H1 (cell line): Measurements from ENCODE around the gene PRKG2. TPM values are rescaled to one million over a fixed set of nuclear protein-coding genes. Genes with fewer than 3 reads are reported as not detected.

Experiments
- CTCF ChIA-PET: fragments of 300-600 bp; sonication (Branson Sonifier 250); formaldehyde crosslinking; loops from one replicate; lab custom pipeline; 2021; ENCODE audit not compliant: partially characterized antibody; lab: Charles Lee
- POLR2A ChIA-PET: fragments of 300-600 bp; sonication (Branson Sonifier 250); formaldehyde crosslinking; loops from one replicate; lab custom pipeline; 2021; ENCODE audit warnings: inconsistent platforms; ENCODE audit not compliant: partially characterized antibody; lab: Charles Lee
- DNase-seq, 2 experiments: peaks; one replicate each; pipeline versions ENCODE4 v3.0.0 to v3.0.0-alpha.2; 2010 to 2022; ENCODE audit warnings: low spot score in 2 of 2, low read depth in 1 of 2, mixed read lengths in 1 of 2
- FAIRE-seq: peaks from 2 replicates; lab custom pipeline; 2011; peaks lifted over from hg19 to GRCh38; lab: Jason Lieb, UNC
- H2AFZ ChIP-seq: 2 replicates; pipeline ENCODE4 v1.8.1; 2012; ENCODE audit warnings: low read length, inconsistent platforms
- H2AK5ac ChIP-seq: 2 replicates; pipeline ENCODE4 v1.6.1; 2013; ENCODE audit warnings: low read depth, low read length
- H2BK120ac ChIP-seq: replicated peaks from 2 replicates; pipeline ENCODE3; 2013; ENCODE audit warnings: low read depth, low read length, inconsistent platforms
- H2BK12ac ChIP-seq: 2 replicates; pipeline ENCODE4 v1.6.1; 2013; ENCODE audit warnings: low read depth, low read length
- H2BK15ac ChIP-seq: 2 replicates; pipeline ENCODE4 v1.6.1; 2013; ENCODE audit warnings: low read length
- H2BK20ac ChIP-seq: 2 replicates; pipeline ENCODE4 v1.6.1; 2013; ENCODE audit warnings: low read length
- H2BK5ac ChIP-seq: 2 replicates; pipeline ENCODE4 v1.6.1; 2013; ENCODE audit warnings: low read depth, low read length
- H3K14ac ChIP-seq: 2 replicates; pipeline ENCODE4 v1.6.1; 2013; ENCODE audit warnings: inconsistent platforms; ENCODE audit not compliant: insufficient read length
- H3K18ac ChIP-seq: 2 replicates; pipeline ENCODE4 v1.6.1; 2013; ENCODE audit warnings: low read length; ENCODE audit errors: extremely low read depth
- H3K23ac ChIP-seq: 2 replicates; pipeline ENCODE4 v1.6.1; 2013; ENCODE audit warnings: inconsistent platforms; ENCODE audit not compliant: insufficient read length
- H3K23me2 ChIP-seq: 2 replicates; pipeline ENCODE4 v1.6.1; 2013; ENCODE audit warnings: low read depth, low read length
- H3K27ac ChIP-seq: 2 replicates; pipeline ENCODE4 v1.6.1; 2011; ENCODE audit warnings: low read depth, low read length, inconsistent platforms
- H3K27me3 ChIP-seq, 4 experiments: replicated peaks in 1 of 4; 1 replicate in 1 of 4; 2 replicates in 3 of 4; pipeline versions ENCODE4 v1.6.1 to v1.8.1; 2011 to 2013; ENCODE audit warnings: low read length in 3 of 4, mild to moderate bottlenecking in 3 of 4, inconsistent platforms in 2 of 4, mixed read lengths in 2 of 4, moderate library complexity in 1 of 4; ENCODE audit not compliant: control insufficient read depth in 3 of 4, insufficient read depth in 3 of 4; ENCODE audit errors: extremely low read depth in 1 of 4
- H3K36me3 ChIP-seq, 4 experiments: 2 replicates each; pipeline versions ENCODE4 v1.6.1 to v1.8.1; 2011 to 2013; ENCODE audit warnings: mild to moderate bottlenecking in 4 of 4, low read length in 3 of 4, moderate library complexity in 2 of 4, control low read depth in 1 of 4, inconsistent platforms in 1 of 4; ENCODE audit not compliant: insufficient read depth in 4 of 4, control insufficient read depth in 2 of 4
- H3K4ac ChIP-seq: replicated peaks from 2 replicates; pipeline ENCODE3; 2013; ENCODE audit warnings: low read length, low read depth, mixed read lengths, inconsistent platforms; ENCODE audit not compliant: insufficient read length
- H3K4me1 ChIP-seq, 4 experiments: replicated peaks in 1 of 4; 1 replicate in 1 of 4; 2 replicates in 3 of 4; pipeline versions ENCODE4 v1.6.1 to v1.8.1; 2011 to 2013; ENCODE audit warnings: low read length in 3 of 4, inconsistent platforms in 2 of 4, mixed read lengths in 1 of 4; ENCODE audit not compliant: insufficient read depth in 4 of 4, control insufficient read depth in 3 of 4
- H3K4me2 ChIP-seq, 2 experiments: 2 replicates each; pipeline versions ENCODE4 v1.6.1 to v1.8.1; 2011 to 2013; ENCODE audit warnings: low read depth in 2 of 2, low read length in 2 of 2, control low read depth in 1 of 2, inconsistent platforms in 1 of 2, mild to moderate bottlenecking in 1 of 2; ENCODE audit not compliant: insufficient read depth in 1 of 2
- H3K4me3 ChIP-seq, 4 experiments: fragments of 200-600, 300-600 bp in 1 of 4; sonication (generic), shearing (Covaris generic), sonication (Bioruptor Twin) in 1 of 4; 2 replicates each; pipeline versions ENCODE4 v1.5.1 to v1.8.1; 2011 to 2016; ENCODE audit warnings: low read length in 4 of 4, low read depth in 3 of 4, control low read depth in 2 of 4, inconsistent platforms in 2 of 4, mild to moderate bottlenecking in 2 of 4, mixed read lengths in 1 of 4, moderate library complexity in 1 of 4; ENCODE audit not compliant: insufficient read depth in 2 of 4; ENCODE audit errors: extremely low read depth in 1 of 4
- H3K56ac ChIP-seq: replicated peaks from 2 replicates; pipeline ENCODE3; 2013; ENCODE audit warnings: low read depth, mild to moderate bottlenecking, mixed read lengths, low read length, inconsistent platforms; ENCODE audit not compliant: insufficient read length
- H3K79me1 ChIP-seq: 2 replicates; pipeline ENCODE4 v1.6.1; 2013; ENCODE audit warnings: low read depth, low read length, control low read depth
- H3K79me2 ChIP-seq, 2 experiments: 2 replicates each; pipeline versions ENCODE4 v1.6.1 to v1.8.1; 2012 to 2013; ENCODE audit warnings: low read length in 2 of 2, mild to moderate bottlenecking in 2 of 2, inconsistent platforms in 1 of 2; ENCODE audit not compliant: insufficient read depth in 2 of 2, control insufficient read depth in 1 of 2
- H3K9ac ChIP-seq, 4 experiments: replicated peaks in 1 of 4; 1 replicate in 1 of 4; 2 replicates in 3 of 4; pipeline versions ENCODE4 v1.6.1 to v1.8.1; 2011 to 2013; ENCODE audit warnings: low read depth in 3 of 4, low read length in 3 of 4, control low read depth in 2 of 4, mild to moderate bottlenecking in 2 of 4, moderate library complexity in 2 of 4, inconsistent platforms in 1 of 4; ENCODE audit errors: extremely low read depth in 1 of 4
- H3K9me3 ChIP-seq, 2 experiments: 2 replicates each; pipeline versions ENCODE4 v1.6.1 to v1.8.1; 2012 to 2013; ENCODE audit warnings: mild to moderate bottlenecking in 2 of 2, moderate library complexity in 2 of 2, control low read depth in 1 of 2, inconsistent platforms in 1 of 2, low read depth in 1 of 2, low read length in 1 of 2, mixed read lengths in 1 of 2; ENCODE audit not compliant: insufficient read depth in 2 of 2
- H4K20me1 ChIP-seq, 2 experiments: replicated peaks in 1 of 2; 2 replicates each; pipeline versions ENCODE3 to v1.8.1; 2011 to 2013; ENCODE audit warnings: inconsistent platforms in 2 of 2, low read length in 2 of 2, mild to moderate bottlenecking in 1 of 2; ENCODE audit not compliant: insufficient read depth in 2 of 2, control insufficient read depth in 1 of 2
- H4K5ac ChIP-seq: 2 replicates; pipeline ENCODE4 v1.6.1; 2013; ENCODE audit warnings: low read length, low read depth, mixed read lengths, inconsistent platforms; ENCODE audit not compliant: insufficient read length
- H4K8ac ChIP-seq: 2 replicates; pipeline ENCODE4 v1.8.0; 2013; ENCODE audit warnings: mild to moderate bottlenecking, moderate library complexity, low read length, inconsistent platforms; ENCODE audit not compliant: insufficient read depth; ENCODE audit errors: extremely low read depth
- H4K91ac ChIP-seq: replicated peaks from 2 replicates; pipeline ENCODE3; 2013; ENCODE audit warnings: low read length, mixed read lengths, inconsistent platforms; ENCODE audit not compliant: insufficient read length
- FOSL1 ChIP-seq: IDR thresholded peaks from 2 replicates; pipeline ENCODE4 v1.6.1; 2011; ENCODE audit warnings: mild to moderate bottlenecking, low read depth, low read length, moderate library complexity; ENCODE audit not compliant: insufficient read depth
- GABPA ChIP-seq: IDR thresholded peaks from 2 replicates; pipeline ENCODE4 v1.6.1; 2011; ENCODE audit warnings: mild to moderate bottlenecking, low read length, moderate library complexity, borderline replicate concordance; ENCODE audit not compliant: insufficient read depth
- GTF2F1 ChIP-seq: IDR thresholded peaks from 2 replicates; pipeline ENCODE4 v1.6.1; 2012; ENCODE audit warnings: low read depth, low read length, improper control_type of control experiment, borderline replicate concordance
- HDAC2 ChIP-seq, 2 experiments: fragments of 300-600 bp in 1 of 2; sonication (generic) in 1 of 2; IDR thresholded peaks; 2 replicates each; pipeline ENCODE4 v1.6.1; 2011 to 2012; ENCODE audit warnings: low read depth in 2 of 2, low read length in 2 of 2, mild to moderate bottlenecking in 2 of 2, moderate library complexity in 2 of 2, borderline replicate concordance in 1 of 2, inconsistent platforms in 1 of 2
- HDAC6 ChIP-seq: IDR thresholded peaks from one replicate; pipeline ENCODE4 v1.7.1; 2012; ENCODE audit warnings: low read depth, mild to moderate bottlenecking, inconsistent platforms, low read length, moderate library complexity
- KDM4A ChIP-seq: IDR thresholded peaks from one replicate; pipeline ENCODE4 v1.7.1; 2012; ENCODE audit warnings: low read depth, mild to moderate bottlenecking, moderate library complexity, low read length, inconsistent platforms; ENCODE audit not compliant: severe bottlenecking
- KDM5A ChIP-seq: fragments of 200-600 bp; IDR thresholded peaks from 2 replicates; pipeline ENCODE4 v1.7.1; 2012; ENCODE audit warnings: mild to moderate bottlenecking, low read length, inconsistent platforms, mixed read lengths
- POLR2A ChIP-seq, 2 experiments: IDR thresholded peaks; 1 replicate in 1 of 2; 2 replicates in 1 of 2; pipeline ENCODE4 v1.6.1; 2011; ENCODE audit warnings: low read depth in 2 of 2, low read length in 2 of 2, mild to moderate bottlenecking in 2 of 2; ENCODE audit errors: control extremely low read depth in 1 of 2
- RFX5 ChIP-seq: IDR thresholded peaks from 2 replicates; pipeline ENCODE4 v1.6.1; 2011; ENCODE audit warnings: low read depth, low read length, improper control_type of control experiment, borderline replicate concordance
- SP4 ChIP-seq: IDR thresholded peaks from 2 replicates; pipeline ENCODE4 v1.6.1; 2012; ENCODE audit warnings: low read length, inconsistent platforms
- SRF ChIP-seq: IDR thresholded peaks from 2 replicates; pipeline ENCODE4 v1.6.1; 2011; ENCODE audit warnings: mild to moderate bottlenecking, low read depth, low read length, moderate library complexity
- WGBS, 2 experiments: shearing (Covaris generic) in 1 of 2; methylation state at CpG; one replicate each; pipeline versions ENCODE4 v1.1.6 to v1.1.7; 2013 to 2015; ENCODE audit warnings: low lambda C conversion rate in 2 of 2, mixed read lengths in 2 of 2, inconsistent platforms in 1 of 2, low coverage in 1 of 2, missing lambda C conversion rate in 1 of 2; ENCODE audit not compliant: insufficient replicate concordance in 2 of 2, insufficient coverage in 1 of 2, insufficient read length in 1 of 2; ENCODE audit errors: extremely low coverage in 1 of 2, missing lambda C conversion rate in 1 of 2; 5-methylcytosine and 5-hydroxymethylcytosine counted together
- polyA plus RNA-seq, 7 experiments: library from polyadenylated mRNA; depleted of rRNA in 3 of 7; stranded (reverse) in 5 of 7; unstranded in 2 of 7; fragments of >200 nt in 5 of 7; fragments of 200-250 nt in 2 of 7; gene quantifications; 1 replicate in 5 of 7; 2 replicates in 1 of 7; 4 replicates in 1 of 7; pipeline versions ENCODE4 v1.2.1 to v1.2.3, GENCODE V29; 2011 to 2013; ENCODE audit warnings: missing spikeins in 2 of 7, mixed read lengths in 2 of 7
- total RNA-seq: library from RNA; stranded (reverse); fragmentation: NEBNext Ultra II Directional; extraction: Animal tissue kit (Norgen Biotek cat#: 25700); gene quantifications from 2 replicates; pipeline ENCODE4 v1.2.1, GENCODE V29; 2021

PRKG2 gene
- total and polyA plus RNA-seq, 2 of the 8 experiments (the other 6 are each of a cell fraction or from before 2014, with no cell fraction given) = 0.45 to 1.2 TPM

- H3K36me3 ChIP-seq = no peaks in the 10 kb centered on the region
- H3K14ac ChIP-seq = no peak overlapping the region
- H4K5ac ChIP-seq = no peak overlapping the region
- 83% methylated on average over 1 of the region's 1 CpG; no CpG with 5 or more reads in 1 of the 2 experiments for WGBS, 2 experiments
- no peak overlapping the region for H2BK20ac ChIP-seq
- no peak overlapping the region for H2BK12ac ChIP-seq
- H3K27me3 ChIP-seq = peaks cover 7 to 17% (median 12%) of the 10 kb centered on the region in 4 experiments
- no peak overlapping the region for H2AFZ ChIP-seq
- no peak overlapping the region for H2AK5ac ChIP-seq
- H4K8ac ChIP-seq = no peak overlapping the region
- no peak overlapping the region for H4K91ac ChIP-seq
- H3K4me1 ChIP-seq = 0 out of 7 replicates have a peak, but pooled peaks cover 0 to 3% (median 0%) of the 10 kb centered on the region in 4 experiments
- no peak overlapping the region for H2BK120ac ChIP-seq
- POLR2A ChIA-PET = no interaction called here
- H3K56ac ChIP-seq = no peak overlapping the region
- no peaks in the 10 kb centered on the region for H3K79me1 ChIP-seq
- H3K23ac ChIP-seq = no peak overlapping the region
- no peaks in the 10 kb centered on the region for H3K9me3 ChIP-seq
- H3K79me2 ChIP-seq = no peaks in the 10 kb centered on the region
- no peak overlapping the region for H3K27ac ChIP-seq
- CTCF ChIA-PET = interaction anchor here (0.7 to 1.3 kb wide), 2 partner anchors 43 to 131 kb away, joined by 3 read pairs; no protein-coding TSS in a partner anchor
- DNase-seq (no peak), FAIRE-seq (no peak)
- no peak overlapping the region for H3K9ac ChIP-seq
- no peak for TF ChIP-seq GABPA
- no peak for TF ChIP-seq GTF2F1
- TF ChIP-seq HDAC2 (IDR thresholded peaks at IDR 0.05; ENCODE audit: borderline replicate concordance in 1 of 2, low read depth in 2 of 2, low read length in 2 of 2) = no peak
- TF ChIP-seq SP4 = no peak
- no peak for TF ChIP-seq KDM4A
- no peak for TF ChIP-seq POLR2A (IDR thresholded peaks at IDR 0.05; ENCODE audit: control extremely low read depth in 1 of 2, low read depth in 2 of 2, low read length in 2 of 2)
- no peak for TF ChIP-seq SRF
- TF ChIP-seq RFX5 = no peak
- no peak for TF ChIP-seq HDAC6
- no peak for TF ChIP-seq KDM5A
- TF ChIP-seq FOSL1 = no peak
- H2BK5ac ChIP-seq = no peak overlapping the region
- H3K18ac ChIP-seq = no peak overlapping the region
- H3K4me2 ChIP-seq = no peak overlapping the region
- H3K4ac ChIP-seq = no peak overlapping the region
- H3K4me3 ChIP-seq = no peak overlapping the region
- no peaks in the 10 kb centered on the region; the same call in 1 of the 2 replicates for H3K23me2 ChIP-seq
- no peak overlapping the region for H2BK15ac ChIP-seq
- H4K20me1 ChIP-seq = no peaks in the 10 kb centered on the region
Observed at GRCh38 chr4:81220271-81220670, 5.2 kb upstream of the PRKG2 start.
